HepG2 (cell line): ENCODE measurements around the gene ANKS4B. TPM values are rescaled to one million over a fixed set of nuclear protein-coding genes. Genes with fewer than 3 reads are reported as not detected.

Source experiments
- ATAC-seq: fragments of 200-7000 bp; cut with Tn5 transposase; 3 replicates; pipeline ENCODE4 v1.9.1; 2020; ENCODE audit warnings: mild to moderate bottlenecking, moderate library complexity
- BruUV-seq: library from RNA; stranded (reverse); fragments of 400-500 nt; replicated peaks from 2 replicates; lab custom pipeline; 2021; lab: Mats Ljungman, UMichigan
- CTCF ChIA-PET: fragments of 300-600 bp; formaldehyde crosslinking; extraction: SDS; loops from one replicate; lab custom pipeline; 2021; ENCODE audit warnings: low total read pairs, inconsistent platforms, low intra/inter-chr PET ratio; lab: Yijun Ruan, JAX
- POLR2A ChIA-PET: fragments of 350-600 bp; sonication (Branson Sonifier 250); formaldehyde crosslinking; loops from one replicate; lab custom pipeline; 2020; ENCODE audit warnings: antibody characterized with exemption, inconsistent platforms; lab: Yijun Ruan, JAX
- DNase-seq: peaks from one replicate; pipeline ENCODE4 v3.0.0-alpha.2; 2015; ENCODE audit warnings: low spot score
- FAIRE-seq: peaks from 3 replicates; lab custom pipeline; 2011; peaks lifted over from hg19 to GRCh38; lab: Jason Lieb, UNC
- H2AFZ ChIP-seq: one replicate; pipeline ENCODE4 v1.6.1; 2011; ENCODE audit warnings: low read length, inconsistent platforms
- H3K27ac ChIP-seq: fragments of 300-600 bp; 3 replicates; pipeline ENCODE4 v1.8.0; 2011; ENCODE audit warnings: mixed run types, mild to moderate bottlenecking, mixed read lengths, low read length, inconsistent platforms; ENCODE audit not compliant: insufficient read depth; ENCODE audit errors: extremely low read length
- H3K27me3 ChIP-seq, 2 experiments: fragments of 200-600 bp in 1 of 2; 2 replicates in 1 of 2; 3 replicates in 1 of 2; pipeline versions ENCODE4 v1.6.0 to v1.8.0; 2011; ENCODE audit warnings: low read length in 2 of 2, mild to moderate bottlenecking in 2 of 2, moderate library complexity in 2 of 2, inconsistent platforms in 1 of 2; ENCODE audit not compliant: insufficient read depth in 2 of 2, control insufficient read depth in 1 of 2
- H3K36me3 ChIP-seq, 2 experiments: fragments of 200-600 bp in 1 of 2; replicated peaks in 1 of 2; 2 replicates in 1 of 2; 3 replicates in 1 of 2; pipeline versions ENCODE4 v1.5.1 to v1.8.0; 2011; ENCODE audit warnings: low read length in 2 of 2, inconsistent platforms in 1 of 2; ENCODE audit not compliant: insufficient read depth in 2 of 2, control insufficient read depth in 1 of 2
- H3K4me1 ChIP-seq: 2 replicates; pipeline ENCODE4 v1.5.1; 2012; ENCODE audit warnings: low read length, inconsistent platforms; ENCODE audit not compliant: insufficient read depth
- H3K4me2 ChIP-seq: 2 replicates; pipeline ENCODE4 v1.6.0; 2011; ENCODE audit warnings: low read depth, low read length, inconsistent platforms
- H3K4me3 ChIP-seq, 3 experiments: fragments of 200-600 bp in 1 of 3; sonication (generic), shearing (Covaris generic) in 1 of 3; replicated peaks in 1 of 3; 2 replicates each; pipeline ENCODE4 v1.5.1; 2011 to 2016; ENCODE audit warnings: low read length in 3 of 3, inconsistent platforms in 2 of 3, low read depth in 2 of 3, mild to moderate bottlenecking in 2 of 3, control low read depth in 1 of 3, mixed read lengths in 1 of 3; ENCODE audit not compliant: insufficient read depth in 1 of 3
- H3K79me2 ChIP-seq: one replicate; pipeline ENCODE4 v1.6.1; 2011; ENCODE audit warnings: low read length, inconsistent platforms; ENCODE audit not compliant: insufficient read depth
- H3K9ac ChIP-seq: 2 replicates; pipeline ENCODE4 v1.6.0; 2011; ENCODE audit warnings: mild to moderate bottlenecking, low read depth, low read length, inconsistent platforms; ENCODE audit not compliant: insufficient read depth
- H3K9me3 ChIP-seq: 2 replicates; pipeline ENCODE4 v1.5.1; 2012; ENCODE audit warnings: mild to moderate bottlenecking, low read length
- H4K20me1 ChIP-seq: 2 replicates; pipeline ENCODE4 v1.6.0; 2011; ENCODE audit warnings: inconsistent platforms, mild to moderate bottlenecking, low read length, moderate library complexity; ENCODE audit not compliant: insufficient read depth
- CEBPB ChIP-seq: IDR thresholded peaks from 2 replicates; pipeline ENCODE4 v1.6.1; 2011; ENCODE audit warnings: low read depth, low read length, improper control_type of control experiment, borderline replicate concordance
- NR2F2 ChIP-seq: IDR thresholded peaks from 2 replicates; pipeline ENCODE4 v1.6.1; 2012; ENCODE audit warnings: low read depth, inconsistent platforms, borderline replicate concordance
- RFXANK ChIP-seq: IDR thresholded peaks from 2 replicates; pipeline ENCODE4 v1.6.1; 2016
- THYN1 ChIP-seq: sonication (generic); formaldehyde crosslinking; IDR thresholded peaks from 2 replicates; pipeline ENCODE4 v1.8.1; 2023; ENCODE audit warnings: low read depth, mild to moderate bottlenecking, moderate library complexity, missing genetic modification reagents, borderline replicate concordance
- ZNF20 ChIP-seq: sonication (generic); formaldehyde crosslinking; IDR thresholded peaks from 2 replicates; pipeline ENCODE4 v1.4.0; 2020; ENCODE audit warnings: mild to moderate bottlenecking, moderate library complexity, missing genetic modification reagents
- ZNF468 ChIP-seq: sonication (generic); formaldehyde crosslinking; IDR thresholded peaks from 2 replicates; pipeline ENCODE4 v1.8.0; 2022; ENCODE audit warnings: mild to moderate bottlenecking, moderate library complexity, missing genetic modification reagents
- ZNF615 ChIP-seq: sonication (generic); formaldehyde crosslinking; IDR thresholded peaks from 2 replicates; pipeline ENCODE4 v1.5.0; 2020; ENCODE audit warnings: mild to moderate bottlenecking, missing genetic modification reagents, borderline replicate concordance
- ZNF644 ChIP-seq: IDR thresholded peaks from 2 replicates; pipeline ENCODE4 v1.6.1; 2016; ENCODE audit warnings: low read depth
- ZSCAN31 ChIP-seq: sonication (generic); formaldehyde crosslinking; IDR thresholded peaks from 2 replicates; pipeline ENCODE4 v1.5.0; 2020; ENCODE audit warnings: low read depth, mild to moderate bottlenecking, missing genetic modification reagents
- WGBS: methylation state at CpG from one replicate; pipeline ENCODE4 v1.1.6; 2017; ENCODE audit warnings: low lambda C conversion rate; 5-methylcytosine and 5-hydroxymethylcytosine counted together
- in situ Hi-C: cut with HindIII; loops from 2 replicates; pipeline ENCODE4 v1.10.0; 2017; ENCODE audit warnings: low pct_unique_long_range_greater_than_20kb; ENCODE audit not compliant: extremely low pct_ligation_motif_present
- intact Hi-C: fragments of 100-400 bp; cut with micrococcal nuclease; formaldehyde crosslinking; loops from one replicate; pipeline ENCODE4 v1.10.0; 2022; ENCODE audit not compliant: unreplicated experiment
- polyA plus RNA-seq, 8 experiments: library from polyadenylated mRNA; depleted of rRNA in 3 of 8; stranded (reverse) in 7 of 8; unstranded in 1 of 8; fragments of >200 nt; fragmentation: Illumina TruSeq in 4 of 8; extraction: Trizol in 4 of 8; gene quantifications; 2 replicates each; pipeline versions ENCODE4 v1.2.1 to v1.2.3, GENCODE V29; 2011 to 2016; ENCODE audit warnings: low read depth in 4 of 8, missing spikeins in 1 of 8, mixed read lengths in 1 of 8; ENCODE audit not compliant: insufficient read depth in 1 of 8
- total RNA-seq, 5 experiments: library from RNA; depleted of rRNA; stranded (reverse); fragments of >200 nt; fragmentation: Illumina TruSeq; extraction: Trizol; gene quantifications; 2 replicates each; pipeline ENCODE4 v1.2.3, GENCODE V29; 2016; ENCODE audit warnings: low read depth in 1 of 5

Gene ANKS4B
- total and polyA plus RNA-seq, 2 of the 13 experiments (the other 11 are each of a cell fraction or from before 2014, with no cell fraction given) = 6.5 to 30.0 TPM

GRCh38 chr16:21227866-21228265, 5.6 kb upstream of the ANKS4B start:
- H4K20me1 ChIP-seq = no peaks in the 10 kb centered on the region
- H3K4me2 ChIP-seq = no peak overlapping the region
- TF ChIP-seq CEBPB = peak; percentile 55; the same call in 1 of the 2 replicates
- TF ChIP-seq ZNF615 (CRISPR knock-in tag) = no peak
- in situ Hi-C loops = no loop called here
- no peaks in the 10 kb centered on the region for H3K36me3 ChIP-seq
- H3K27ac ChIP-seq = no peak overlapping the region
- no peaks in the 10 kb centered on the region; a peak in 1 of 5 replicates for H3K27me3 ChIP-seq
- no peaks in the 10 kb centered on the region for H3K9me3 ChIP-seq
- intact Hi-C loops = no loop called here
- no peak overlapping the region for H2AFZ ChIP-seq
- DNase-seq (no peak), FAIRE-seq (no peak), ATAC-seq (no peak)
- no peak overlapping the region for H3K4me3 ChIP-seq
- peaks cover 48% of the 10 kb centered on the region for H3K4me1 ChIP-seq
- H3K79me2 ChIP-seq = no peaks in the 10 kb centered on the region
- ChIA-PET POLR2A (no interaction called here), CTCF (no interaction called here)
- H3K9ac ChIP-seq = no peak overlapping the region
- BruUV-seq = no TSS peak

GRCh38 chr16:21228361-21228872, 5.1 kb upstream of the ANKS4B start:
- TF ChIP-seq NR2F2 = no peak
- TF ChIP-seq ZNF644 = no peak
- no peak for TF ChIP-seq ZNF468 (CRISPR knock-in tag)
- no peak for TF ChIP-seq THYN1 (CRISPR knock-in tag)
- no peak for TF ChIP-seq RFXANK (CRISPR knock-in tag)
- no peak for TF ChIP-seq ZSCAN31 (CRISPR knock-in tag)
- TF ChIP-seq ZNF20 (CRISPR knock-in tag) = no peak
- H3K4me2 ChIP-seq = no peak overlapping the region
- ChIA-PET CTCF (no interaction called here), POLR2A (no interaction called here)
- intact Hi-C loops = no loop called here
- H3K27me3 ChIP-seq = no peaks in the 10 kb centered on the region; a peak in 1 of 5 replicates
- no peak overlapping the region for H2AFZ ChIP-seq
- H3K4me1 ChIP-seq = peaks cover 48% of the 10 kb centered on the region
- no peak overlapping the region for H3K27ac ChIP-seq
- no TSS peak for BruUV-seq
- H3K9ac ChIP-seq = no peak overlapping the region
- no peak overlapping the region for H3K4me3 ChIP-seq
- H4K20me1 ChIP-seq = no peaks in the 10 kb centered on the region
- in situ Hi-C loops = no loop called here
- H3K79me2 ChIP-seq = no peaks in the 10 kb centered on the region
- no peak for FAIRE-seq
- ATAC-seq = no peak
- no peaks in the 10 kb centered on the region for H3K36me3 ChIP-seq
- no peaks in the 10 kb centered on the region for H3K9me3 ChIP-seq
- no peak for DNase-seq
- WGBS = 30% methylated on average over 2 of the region's 2 CpGs
